ENCODE measurements around the gene PTPN20.

Gene PTPN20

DNA sequence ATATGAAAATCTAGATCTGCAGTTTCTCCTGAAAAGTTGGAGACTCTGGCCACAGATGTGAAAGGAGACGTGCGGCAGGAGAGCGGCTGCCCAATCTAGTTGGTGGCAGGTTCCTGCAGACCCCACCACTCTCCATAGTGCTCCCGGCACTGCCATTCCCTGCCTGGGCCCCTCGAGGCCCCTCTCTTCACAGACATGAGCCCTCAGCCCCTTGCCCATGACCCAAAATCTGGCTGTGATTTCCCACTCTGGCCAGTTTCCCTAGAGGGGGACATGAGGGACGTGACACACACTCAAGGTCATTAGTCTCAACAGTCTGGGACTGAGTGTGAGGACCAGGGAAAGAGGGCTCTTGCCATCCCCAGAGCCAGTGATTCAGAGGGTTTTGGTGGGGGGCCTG lies 138.7 kb downstream of the PTPN20 start:
- DNase-seq: no peak

DNA sequence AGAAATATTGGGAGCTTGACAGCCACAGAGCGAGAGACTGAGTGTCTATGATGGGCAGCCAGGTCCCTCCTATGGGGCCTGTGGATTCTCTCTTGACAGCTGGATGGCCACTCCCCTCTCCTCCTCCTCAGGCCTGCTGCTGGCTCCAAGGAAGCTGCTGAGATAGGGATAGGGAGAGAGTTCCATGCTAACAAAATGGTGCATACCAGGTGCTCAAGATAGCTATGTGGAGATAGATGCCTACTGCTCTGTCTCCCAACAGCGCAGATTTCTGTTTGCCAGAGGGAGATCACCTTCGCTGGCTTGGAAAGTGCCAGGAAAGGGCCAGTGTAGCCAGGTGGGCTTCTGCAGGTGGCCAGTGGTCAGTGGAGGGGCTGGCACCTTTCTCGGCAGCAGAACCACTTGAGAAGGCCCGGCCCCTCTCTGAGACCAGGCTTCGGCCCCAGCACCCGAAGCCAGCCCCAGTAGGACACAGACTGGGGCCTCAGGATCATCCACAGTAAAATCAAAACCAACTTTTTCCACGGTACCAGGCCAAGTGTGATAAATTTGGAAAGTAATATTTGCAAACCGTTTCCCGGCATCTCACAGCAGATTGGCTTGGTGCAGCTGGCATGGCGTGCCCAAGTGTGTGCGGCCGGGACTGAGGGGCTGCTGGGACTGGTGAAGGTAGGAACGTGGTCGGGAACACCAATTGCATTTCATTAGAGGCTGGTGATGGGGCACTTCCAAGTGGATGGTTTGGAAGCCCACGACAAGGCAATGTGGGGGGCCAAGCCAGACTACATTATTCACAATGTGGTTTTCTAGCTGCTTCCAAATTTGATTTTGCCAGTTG lies 139.6 kb downstream of the PTPN20 start:
- no peak for DNase-seq

DNA sequence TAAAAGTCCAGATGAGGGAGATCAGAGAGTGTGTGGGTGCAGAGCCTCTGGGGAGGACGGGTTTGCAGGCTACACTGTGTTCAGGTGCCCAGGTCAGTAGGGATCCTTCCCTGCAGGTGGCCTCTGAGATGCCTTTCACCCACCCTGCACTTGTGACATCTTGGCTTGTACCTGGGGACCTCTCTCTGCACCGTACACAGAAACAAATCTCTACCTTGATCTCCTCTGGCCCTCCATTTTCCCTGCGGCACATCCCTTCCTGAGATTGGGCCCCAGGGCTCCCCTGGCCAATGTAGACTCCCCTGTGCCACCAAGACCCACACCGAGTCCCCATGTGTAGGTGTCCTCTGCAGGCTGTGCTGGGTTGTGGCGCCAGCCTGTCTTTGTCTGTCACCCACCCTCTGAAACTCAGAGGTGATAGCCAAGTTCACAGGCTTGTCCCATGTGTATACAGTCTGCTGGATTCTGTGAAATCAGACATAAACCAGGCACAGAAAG lies 140.6 kb downstream of the PTPN20 start:
- DNase-seq: no peak
